ENCODE measurements around the gene DIPK1A.

The DIPK1A gene

DNA sequence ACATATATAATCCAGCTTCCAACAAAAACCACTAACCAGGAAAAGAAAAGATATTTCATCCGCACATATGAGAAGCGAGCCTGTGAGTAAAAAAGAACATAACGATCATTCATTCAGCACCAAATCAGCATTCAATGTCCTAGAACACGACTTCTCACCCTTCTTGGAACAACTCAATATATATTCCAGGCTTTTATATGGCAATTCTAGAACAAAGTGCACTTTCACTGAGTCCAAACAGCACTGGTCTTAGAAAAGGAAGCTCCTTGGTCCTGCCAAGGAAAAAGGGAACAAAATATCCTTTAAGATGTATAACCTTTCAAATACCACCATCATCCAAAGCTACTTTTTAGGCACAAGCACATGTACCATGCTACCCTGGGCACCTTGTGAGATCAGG, 84.9 kb downstream of the DIPK1A start:
- DNase-seq (ENCODE audit: low read depth): no peak

DNA sequence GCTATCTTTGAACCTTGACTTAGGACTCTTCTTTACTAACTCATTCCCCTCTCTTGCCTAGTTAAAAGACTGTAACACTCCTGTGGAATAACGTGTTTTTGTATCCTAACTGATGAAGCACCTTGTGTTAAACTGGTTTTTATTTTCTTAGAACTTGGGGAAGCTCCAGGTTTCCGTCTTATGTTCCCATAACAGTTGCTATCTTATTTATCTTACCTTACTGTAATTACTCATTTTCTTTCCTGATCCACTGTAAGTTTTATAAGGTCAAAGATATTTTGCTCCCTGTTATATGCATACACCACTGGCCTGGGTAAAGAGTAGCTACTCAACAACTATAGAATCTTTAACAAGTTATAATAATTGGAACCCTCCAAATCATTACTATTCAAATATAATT, 86.3 kb downstream of the DIPK1A start:
- DNase-seq (ENCODE audit: low read depth): no peak

DNA sequence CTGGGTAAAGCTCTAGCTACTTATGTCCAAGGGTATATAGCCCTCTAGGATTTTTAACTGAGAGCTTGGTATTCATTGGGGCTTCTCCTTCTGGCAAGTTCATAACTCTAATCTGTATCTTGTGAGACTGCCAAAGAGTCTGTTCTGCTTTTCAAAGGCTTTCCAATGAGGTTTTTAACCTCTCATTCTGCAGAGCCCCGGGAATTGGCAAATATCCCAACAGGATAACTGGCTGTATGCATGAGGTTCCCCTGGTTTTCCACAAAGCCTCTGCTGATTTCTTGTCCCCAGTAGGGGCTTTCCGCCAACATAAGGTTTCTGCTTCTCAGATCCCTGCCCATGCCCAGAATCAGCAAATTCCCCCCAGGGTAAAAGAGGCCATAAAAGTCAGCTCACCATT, 88.5 kb downstream of the DIPK1A start:
- DNase-seq (ENCODE audit: low read depth): no peak

DNA sequence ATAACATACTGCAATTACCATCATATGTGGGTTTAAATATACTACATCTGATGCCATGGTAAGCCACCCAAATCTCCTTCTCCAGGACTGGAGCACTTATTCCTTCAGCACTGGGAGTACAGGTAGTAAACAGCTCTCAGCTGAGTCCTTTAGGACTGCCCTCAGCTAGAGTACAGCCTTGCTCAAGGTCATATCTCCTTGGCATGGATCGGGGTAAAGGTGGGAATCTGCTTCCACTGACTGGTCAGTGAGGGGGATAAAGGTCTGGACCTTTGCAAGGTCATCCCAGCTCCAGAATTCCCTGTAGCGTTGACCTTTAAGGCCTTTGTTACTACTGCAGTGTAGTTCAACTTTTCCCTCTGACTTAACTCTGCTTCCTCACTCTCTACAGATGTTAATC, 90.7 kb downstream of the DIPK1A start:
- DNase-seq (ENCODE audit: low read depth): no peak

DNA sequence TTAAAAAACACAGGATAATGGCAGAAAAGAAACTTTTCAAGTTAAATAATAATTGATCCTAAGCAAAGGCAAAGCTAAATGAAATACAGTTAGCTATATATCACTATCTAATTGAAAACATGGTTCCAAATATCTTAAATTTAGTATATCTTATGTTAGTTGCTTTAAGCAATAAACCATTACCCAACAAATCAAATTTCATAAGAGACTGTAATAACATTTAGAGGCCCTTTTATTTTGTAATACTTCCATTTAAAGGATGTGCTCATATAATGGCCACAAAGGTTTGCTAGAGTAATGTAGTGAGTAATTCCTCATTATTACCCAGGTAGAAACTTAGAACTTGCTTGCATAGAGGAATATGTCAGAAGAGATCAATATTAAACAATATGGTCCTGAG, 97.1 kb downstream of the DIPK1A start:
- DNase-seq (ENCODE audit: low read depth): no peak

DNA sequence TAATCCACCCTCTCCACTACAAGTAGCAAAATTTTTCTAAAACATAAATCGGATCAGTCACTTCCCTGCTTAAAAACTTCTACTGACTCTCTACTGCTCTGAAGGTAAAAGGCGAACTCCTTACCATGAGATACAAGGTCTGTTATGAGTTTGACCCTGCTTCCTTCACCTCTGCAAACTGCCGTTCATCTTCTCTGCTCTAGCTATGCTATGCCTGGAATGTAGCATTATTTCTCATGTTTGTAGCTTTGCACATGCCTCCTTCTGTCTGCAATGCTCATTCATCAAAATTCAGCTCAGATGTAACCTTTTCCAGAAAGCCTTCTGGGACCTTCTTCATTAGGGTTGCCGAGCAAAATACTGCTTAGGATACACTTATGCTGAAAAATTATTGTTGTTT, 98.7 kb downstream of the DIPK1A start:
- DNase-seq (ENCODE audit: low read depth): no peak

DNA sequence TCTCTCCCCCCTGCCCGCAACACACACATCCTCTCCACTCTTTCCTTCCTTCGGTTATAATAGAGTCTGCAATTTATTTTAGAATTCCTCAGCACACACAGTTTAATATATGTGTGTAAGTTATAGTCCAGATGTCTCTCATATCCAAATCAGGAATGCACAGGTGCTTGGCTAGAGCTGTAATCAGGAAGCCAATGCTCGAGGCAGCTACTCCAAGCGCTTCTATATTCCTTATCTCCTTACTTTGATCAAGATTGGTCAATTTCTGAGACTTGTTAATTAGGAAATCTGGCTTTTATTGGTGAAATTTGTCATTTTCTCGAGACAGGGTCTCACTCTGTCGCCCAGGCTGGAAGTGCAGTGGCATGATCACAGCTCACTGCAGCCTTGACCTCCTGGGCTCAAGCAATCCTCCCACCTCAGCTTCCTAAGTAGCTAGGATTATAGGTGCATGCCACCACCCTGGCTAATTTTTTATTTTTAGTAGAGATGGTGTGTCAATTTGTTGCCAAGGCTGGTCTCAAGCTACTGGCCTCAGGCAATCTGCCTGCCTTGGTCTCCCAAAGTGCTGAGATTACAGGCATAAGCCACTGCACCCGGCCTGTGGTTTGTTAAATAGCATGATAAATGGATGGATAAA, 101.7 kb downstream of the DIPK1A start:
- DNase-seq (ENCODE audit: low read depth): no peak

DNA sequence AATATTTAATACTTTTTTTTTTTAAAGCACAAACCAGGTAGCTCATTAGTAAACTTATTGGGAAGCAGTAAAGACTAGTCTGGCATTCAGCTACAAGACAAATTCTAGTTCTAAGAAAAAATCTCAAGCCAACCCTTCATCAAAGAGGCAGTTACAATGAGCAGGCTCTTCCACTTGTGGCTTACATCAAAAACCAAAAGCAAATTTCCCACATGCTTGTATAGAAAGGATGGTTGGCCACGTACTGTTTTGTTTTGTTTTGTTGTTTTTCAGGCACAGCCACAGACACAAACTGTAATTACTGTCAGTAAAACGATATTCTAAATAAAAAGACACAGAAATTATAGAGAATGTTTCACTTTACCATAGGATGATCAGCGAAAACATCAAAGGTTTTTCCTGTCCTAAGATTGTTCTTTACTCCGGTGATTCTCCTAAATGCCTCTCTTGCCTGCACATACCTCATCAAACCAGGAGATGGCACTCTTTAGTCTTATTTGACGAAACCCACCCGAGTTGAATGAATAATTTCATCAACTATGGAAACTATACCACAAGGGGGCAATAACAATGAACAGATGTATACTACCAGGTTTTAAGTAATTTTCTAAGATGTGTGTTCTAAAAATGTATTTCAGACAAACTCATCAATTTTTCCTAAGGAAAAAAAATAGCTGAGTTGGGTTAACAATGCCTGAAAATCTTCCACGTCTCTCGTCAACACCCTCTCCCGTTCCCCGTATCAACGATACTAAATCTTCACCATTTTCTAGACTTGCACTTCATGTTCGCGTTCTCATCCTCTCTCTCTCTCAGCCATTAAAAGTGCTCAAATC, 102.5 kb downstream of the DIPK1A start:
- DNase-seq (ENCODE audit: low read depth): no peak

DNA sequence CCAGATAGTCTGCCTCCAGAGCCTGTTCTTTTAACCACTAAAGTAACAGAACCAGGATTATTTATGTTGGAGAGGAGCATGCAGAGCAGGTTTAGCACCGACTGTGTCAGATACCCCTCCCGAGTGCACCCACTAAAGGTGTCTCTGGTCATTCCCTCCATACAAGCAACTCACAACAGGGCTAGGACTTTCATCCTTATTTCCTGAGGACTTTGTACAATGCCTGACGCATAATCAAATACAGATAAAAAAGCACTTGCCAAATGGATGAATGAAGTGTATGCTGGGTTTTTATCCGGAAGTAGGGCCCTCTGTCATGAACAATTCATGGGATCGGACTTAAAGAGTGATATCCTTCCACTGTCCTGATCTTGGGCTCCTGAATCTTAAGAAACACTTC, 103.4 kb downstream of the DIPK1A start:
- DNase-seq (ENCODE audit: low read depth): no peak

DNA sequence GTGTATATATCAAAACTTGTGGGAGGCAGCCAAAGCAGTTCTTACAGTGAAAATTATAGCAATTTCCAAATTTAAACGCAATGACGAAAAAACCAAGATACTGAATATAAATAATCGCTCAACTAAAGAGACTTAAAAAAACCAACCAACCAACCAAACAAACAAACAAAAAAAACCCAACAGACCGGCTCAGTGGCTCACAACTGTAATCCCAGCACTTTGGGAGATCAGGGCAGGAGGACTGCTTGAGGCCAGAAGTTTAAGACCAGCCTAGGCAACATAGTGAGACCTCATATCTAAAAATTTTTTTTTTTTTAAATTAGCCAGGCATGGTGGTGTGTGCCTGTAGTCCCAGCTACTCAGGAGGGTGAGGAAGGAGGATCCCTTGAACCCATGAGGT, 106.0 kb downstream of the DIPK1A start:
- no peak for DNase-seq (ENCODE audit: low read depth)

DNA sequence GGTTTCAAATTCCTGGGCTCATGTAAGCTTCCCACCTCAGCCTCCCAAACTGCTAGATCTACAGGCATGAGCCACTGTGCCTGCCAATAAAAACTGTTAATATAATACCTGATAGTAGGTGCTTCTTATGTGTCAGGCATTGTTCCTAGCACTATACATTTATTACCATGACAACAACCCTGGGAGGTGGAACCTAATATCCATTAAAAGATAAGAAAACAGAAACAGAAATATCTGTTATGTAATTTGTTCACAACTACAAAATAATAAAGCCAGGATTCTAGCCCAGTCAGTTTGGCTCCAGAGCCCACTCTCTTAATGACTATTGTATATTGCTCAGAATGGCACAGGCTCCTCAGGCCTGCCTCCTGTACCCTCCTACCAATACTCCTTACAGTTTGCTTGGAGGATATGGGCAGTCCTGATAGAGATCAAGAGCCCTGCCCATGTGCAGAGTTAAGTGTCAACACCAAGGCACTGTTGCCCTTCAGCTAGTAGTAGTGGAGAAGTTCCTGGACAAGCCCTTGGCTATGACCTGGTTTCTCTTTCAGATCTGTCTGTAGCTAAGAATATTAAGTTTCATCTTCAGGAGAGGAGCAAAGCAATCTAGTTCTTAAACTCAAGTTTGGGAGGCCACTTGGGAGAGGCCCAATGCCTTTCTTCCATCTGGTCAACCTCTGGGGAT, 107.0 kb downstream of the DIPK1A start:
- DNase-seq (ENCODE audit: low read depth): no peak

DNA sequence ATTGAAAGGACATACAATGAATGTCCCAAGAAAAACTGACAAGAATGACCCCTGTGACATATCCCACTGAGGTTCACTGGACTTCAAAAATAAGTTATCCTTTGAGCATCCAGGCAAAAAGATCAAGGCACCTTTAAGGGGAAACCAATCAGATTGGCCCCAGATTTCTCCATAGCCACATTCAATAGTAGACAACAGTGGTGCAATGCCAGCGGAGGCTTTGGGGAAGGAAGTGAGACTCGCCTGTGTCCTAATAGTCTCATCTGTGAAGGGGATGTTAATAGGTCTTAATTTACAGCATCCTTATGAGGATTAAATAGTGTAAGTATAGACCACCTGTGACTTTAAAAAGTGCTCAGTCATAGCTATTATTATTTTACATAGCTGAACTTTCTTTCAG, 108.0 kb downstream of the DIPK1A start:
- no peak for DNase-seq (ENCODE audit: low read depth)

DNA sequence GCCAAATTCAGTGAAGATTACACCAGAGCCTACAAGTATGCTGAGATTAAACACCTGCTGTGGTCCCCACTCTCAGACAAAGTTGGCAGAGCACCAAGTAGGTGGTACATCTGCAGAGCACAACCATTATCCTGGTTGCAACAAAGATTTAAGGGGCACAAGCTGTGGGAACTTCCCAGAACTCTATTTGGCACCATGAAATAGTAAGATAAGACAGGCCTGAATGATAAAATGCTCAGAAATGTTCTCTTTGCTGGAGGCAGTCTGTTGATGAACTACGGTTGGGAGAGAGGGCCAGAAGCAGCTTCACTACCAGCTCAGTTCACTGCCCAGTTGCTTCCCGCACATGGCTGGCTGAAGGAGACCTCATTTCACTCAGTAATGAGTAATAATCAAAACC, 109.5 kb downstream of the DIPK1A start:
- no peak for DNase-seq (ENCODE audit: low read depth)

DNA sequence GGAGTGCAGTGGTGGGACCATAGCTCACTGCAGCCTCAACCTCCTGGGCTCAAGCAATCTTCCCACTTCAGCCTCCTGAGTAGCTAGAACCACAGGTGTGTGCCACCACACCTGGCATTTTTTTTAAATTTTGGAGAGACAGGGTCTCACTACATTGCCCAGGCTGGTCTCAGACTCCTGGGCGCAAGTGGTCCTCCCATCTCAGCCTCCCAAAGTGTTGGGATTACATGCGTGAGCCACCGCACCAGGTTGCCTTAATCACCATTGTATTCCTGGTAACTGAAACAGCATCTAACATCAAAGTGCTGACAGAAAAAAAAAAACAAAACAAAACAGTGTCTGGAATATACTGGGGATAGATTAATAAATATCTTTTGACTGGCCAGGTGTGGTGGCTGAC, 111.2 kb downstream of the DIPK1A start:
- no peak for DNase-seq (ENCODE audit: low read depth)

DNA sequence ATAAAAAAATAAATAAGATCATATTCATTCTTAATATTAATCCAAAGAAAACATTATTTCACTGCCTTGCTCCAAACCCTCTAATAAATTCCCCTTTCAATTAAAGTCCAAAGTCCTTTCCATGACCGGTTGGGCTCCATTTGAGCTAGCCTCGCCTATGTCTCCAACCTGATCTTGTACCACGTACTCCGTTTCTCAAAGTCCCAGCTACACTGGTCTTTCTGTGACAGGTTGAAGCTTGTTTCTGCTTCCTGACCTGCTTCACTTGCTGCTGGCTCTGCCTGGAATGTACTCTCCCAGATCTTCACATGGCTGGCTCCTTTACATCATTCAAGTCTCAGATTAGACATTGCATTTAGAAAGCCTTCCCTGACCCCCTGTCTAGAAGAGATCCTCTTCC, 113.1 kb downstream of the DIPK1A start:
- no peak for DNase-seq (ENCODE audit: low read depth)

DNA sequence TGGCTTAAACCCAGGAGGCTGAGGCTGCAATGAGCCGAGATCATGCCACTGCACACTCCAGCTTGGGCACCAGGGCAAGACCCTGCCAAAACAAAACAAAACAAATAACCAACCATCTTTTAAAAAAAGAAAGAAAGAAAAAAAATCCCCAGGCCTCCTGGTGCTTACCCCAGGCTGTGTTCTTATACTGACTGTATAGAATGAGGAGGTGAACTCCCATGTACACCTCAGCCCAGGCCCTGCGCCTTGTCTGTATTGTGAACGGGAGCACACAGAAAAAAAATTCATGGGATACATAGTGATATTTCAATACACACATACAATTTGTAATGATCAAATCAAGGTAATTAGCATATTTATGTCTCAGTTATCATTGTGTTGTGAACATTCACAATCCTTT, 115.4 kb downstream of the DIPK1A start:
- no peak for DNase-seq (ENCODE audit: low read depth)

DNA sequence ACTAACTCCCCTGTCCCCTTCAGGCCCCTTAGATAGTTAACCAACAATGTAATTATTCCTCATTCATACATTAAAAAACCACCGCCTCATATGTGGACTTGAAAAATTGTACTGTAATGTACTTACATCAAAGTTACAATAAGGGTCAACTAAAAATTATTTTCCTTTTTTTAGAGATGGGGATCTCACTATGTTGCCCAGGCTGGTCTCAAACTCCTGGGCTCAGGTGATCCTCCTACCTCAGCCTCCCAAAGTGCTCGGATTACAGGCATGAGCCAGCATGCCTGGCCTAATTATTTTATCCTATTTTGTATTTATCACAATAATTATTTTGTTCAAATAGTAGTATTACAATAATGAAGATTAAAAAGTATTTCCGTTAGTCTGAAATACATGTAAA, 116.8 kb downstream of the DIPK1A start:
- DNase-seq (ENCODE audit: low read depth): no peak

DNA sequence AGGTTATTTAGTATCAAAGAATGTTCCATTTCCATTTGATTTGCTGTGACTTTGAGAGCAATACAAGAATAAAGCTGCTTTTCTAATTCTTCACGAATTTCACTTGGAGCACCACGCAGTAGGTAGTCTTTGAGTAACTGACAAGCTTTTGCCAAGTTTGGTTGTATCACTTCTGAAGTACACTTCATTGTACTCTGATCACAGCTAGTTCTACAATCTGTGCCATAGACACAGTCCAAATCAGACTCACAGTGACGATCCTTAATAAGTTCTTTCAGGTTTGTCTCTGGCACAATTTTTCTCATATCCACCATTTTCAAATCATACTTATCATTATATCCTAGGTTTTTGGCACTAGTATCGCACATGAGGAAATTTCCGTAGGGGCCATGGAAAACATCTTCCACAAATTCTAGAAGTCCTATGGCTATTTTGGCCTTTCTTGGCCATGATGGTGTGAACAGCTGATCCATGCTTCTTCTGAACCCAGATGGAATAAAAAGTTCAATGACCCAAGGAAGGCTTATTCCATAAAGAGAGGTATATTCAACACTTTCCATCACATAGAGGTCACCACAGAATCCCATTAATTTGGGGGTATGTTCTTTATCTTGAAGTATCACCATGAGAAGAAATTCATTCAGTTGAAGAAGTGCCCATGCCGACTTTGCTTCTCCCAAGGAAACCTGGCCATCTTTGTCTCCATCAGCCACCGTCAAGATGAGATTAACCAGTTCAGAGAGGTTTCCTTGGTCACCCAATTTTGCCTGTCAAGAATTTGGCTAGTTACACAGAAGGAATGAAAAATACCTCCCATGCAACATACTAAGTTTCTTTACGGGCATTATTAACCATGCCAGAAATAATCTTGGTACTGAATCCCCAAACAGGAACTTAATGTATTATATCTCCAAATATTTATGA, 117.6 kb downstream of the DIPK1A start:
- no peak for DNase-seq (ENCODE audit: low read depth)

DNA sequence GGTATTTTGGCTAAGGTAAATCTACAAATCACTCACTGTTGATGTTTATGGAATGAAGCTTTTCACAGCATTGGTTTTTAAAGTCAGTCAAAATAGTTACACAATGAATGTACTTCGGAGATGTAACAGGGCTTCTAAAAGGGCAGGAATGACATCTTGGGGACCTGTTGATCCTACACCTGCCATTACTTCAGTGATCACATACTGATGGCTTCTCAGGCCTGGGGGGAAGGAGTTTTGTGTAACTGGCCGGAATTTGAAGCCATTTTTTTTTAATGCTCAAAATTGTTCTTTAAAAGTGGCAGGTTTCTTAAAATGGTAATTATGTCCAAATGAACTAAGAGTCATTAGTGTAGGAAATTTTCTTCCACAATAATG, 118.2 kb downstream of the DIPK1A start:
- no peak for DNase-seq (ENCODE audit: low read depth)

DNA sequence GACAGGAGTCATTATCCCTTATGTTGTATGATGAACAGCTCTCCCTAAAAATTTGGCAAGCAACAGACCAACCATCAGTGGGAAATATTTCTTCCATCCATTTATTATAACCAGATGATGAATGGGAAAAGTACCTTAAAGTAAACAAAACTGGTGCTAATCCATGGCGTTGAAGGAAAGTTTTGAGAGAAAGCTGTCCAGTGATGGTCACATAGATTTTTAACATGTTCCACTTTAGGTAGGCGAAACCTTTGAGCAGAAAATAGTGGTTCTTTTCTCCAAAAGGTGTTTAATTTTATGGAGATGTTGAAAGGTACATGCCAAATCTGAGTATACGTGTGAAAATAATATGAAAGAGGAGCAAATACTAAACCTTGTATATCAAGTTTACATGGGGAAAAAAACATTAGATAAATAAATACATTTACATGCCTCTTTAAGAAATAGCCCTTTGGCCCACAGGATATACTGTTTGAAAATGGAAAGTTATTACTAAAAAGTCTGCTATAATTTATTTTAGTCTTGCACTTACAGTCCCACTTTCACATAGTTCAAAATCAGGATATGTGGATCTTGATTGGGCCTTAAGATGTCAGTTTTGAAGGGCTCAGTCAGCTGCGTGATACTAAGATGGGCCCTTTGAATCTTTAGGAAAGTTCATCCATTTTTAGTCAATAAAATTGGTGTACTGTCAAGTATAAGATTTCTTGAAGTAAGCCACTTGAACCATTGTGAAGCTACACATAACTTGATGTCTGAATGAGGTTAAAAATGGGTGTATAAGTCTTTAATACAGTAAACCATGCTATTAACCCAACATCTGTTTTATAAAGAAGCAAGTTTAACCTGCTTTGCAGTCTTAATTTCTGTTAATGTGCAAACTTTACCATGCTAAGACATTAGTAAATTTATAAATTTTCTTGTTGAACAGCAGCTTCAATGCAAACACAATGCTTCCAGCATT, 118.9 kb downstream of the DIPK1A start:
- DNase-seq (ENCODE audit: low read depth): no peak

DNA sequence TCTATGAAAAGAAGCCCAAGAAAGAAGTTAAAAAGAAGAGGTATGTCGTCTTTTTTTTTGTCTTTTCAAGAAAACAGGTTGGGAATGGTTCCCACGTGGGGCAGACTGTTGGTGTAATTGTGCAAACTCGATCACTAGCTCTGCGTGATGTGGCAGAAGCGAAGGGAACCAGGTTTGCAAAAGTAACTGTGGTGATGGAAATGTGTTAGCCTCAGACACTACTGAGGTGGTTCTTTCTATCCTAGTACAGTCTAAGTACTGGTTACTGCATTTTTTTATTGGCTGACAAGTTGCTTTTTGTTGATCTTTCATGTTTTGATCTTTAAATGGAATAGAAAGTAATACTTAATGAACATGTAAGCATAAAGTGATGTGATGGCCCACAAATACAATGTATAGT, 120.7 kb downstream of the DIPK1A start:
- no peak for DNase-seq (ENCODE audit: low read depth)

Data from CMK (cell line).